ENCODE results near the gene ATP9B.

Gene ATP9B

GRCh38 chr18:79182047-79182713, 113.0 kb downstream of the ATP9B start:
- H4K5ac ChIP-seq (ENCODE audit: low read length), result no peak overlapping the region
- no peak overlapping the region for H3K56ac ChIP-seq (ENCODE audit: low read length)
- H2BK5ac ChIP-seq (ENCODE audit: low read length), result no peak overlapping the region
- H3K9ac ChIP-seq (ENCODE audit: low read length), result no peak overlapping the region
- H3K27ac ChIP-seq (ENCODE audit: low read depth, low read length), result no peak overlapping the region
- DNase-seq, result peak; percentile 33
- H3K18ac ChIP-seq (ENCODE audit: low read length), result no peak overlapping the region
- H3K4ac ChIP-seq (ENCODE audit: low read depth, low read length), result no peak overlapping the region
- H3K36me3 ChIP-seq (ENCODE audit: control insufficient read depth, insufficient read depth, low read length), result no peaks in the 10 kb centered on the region
- H2BK120ac ChIP-seq (ENCODE audit: low read depth, low read length), result no peak overlapping the region
- no CpG with 5 or more reads among the region's 3 CpGs for WGBS (ENCODE audit: extremely low coverage, insufficient coverage, low lambda C conversion rate)
- no peaks in the 10 kb centered on the region for H3K27me3 ChIP-seq (ENCODE audit: insufficient read depth, low read length, poor library complexity)
- H2BK15ac ChIP-seq (replicated peaks; ENCODE audit: low read depth), result no peak overlapping the region
- no peak overlapping the region for H3K23ac ChIP-seq (ENCODE audit: low read length)
- no peak overlapping the region for H3K4me2 ChIP-seq (ENCODE audit: low read length)
- H4K8ac ChIP-seq (ENCODE audit: low read depth, low read length), result no peak overlapping the region
- H3K79me1 ChIP-seq (ENCODE audit: low read length), result no peaks in the 10 kb centered on the region
- H3K4me3 ChIP-seq (ENCODE audit: low read length), result no peak overlapping the region
- H3K4me1 ChIP-seq (ENCODE audit: control insufficient read depth, low read depth, low read length), result peaks cover 3% of the 10 kb centered on the region
- no peak overlapping the region for H2AK5ac ChIP-seq (ENCODE audit: low read length)
- no peaks in the 10 kb centered on the region for H3K79me2 ChIP-seq (ENCODE audit: control insufficient read depth, insufficient read depth, low read length)

DNA sequence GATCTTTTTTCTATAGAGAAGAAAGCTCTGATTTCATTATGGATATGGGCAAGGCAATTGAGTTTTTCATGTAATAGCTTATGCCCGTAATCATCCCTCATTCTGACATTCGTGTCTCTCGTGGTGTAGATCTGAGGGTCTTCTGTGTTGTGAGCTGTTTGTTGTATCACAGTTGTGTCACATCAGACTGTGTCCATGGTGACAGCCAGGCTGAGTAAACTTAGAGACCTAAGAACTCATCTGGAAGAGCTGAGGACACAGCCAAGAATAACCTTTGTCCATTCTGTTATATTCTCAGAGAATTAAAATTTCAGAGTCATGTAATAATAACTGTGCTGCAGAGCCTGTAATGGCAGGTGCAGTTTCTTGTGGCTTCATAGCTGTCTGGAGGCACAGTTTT, 116.5 kb downstream of the ATP9B start:
- Histone ChIP-seq H3K27me3 (ENCODE audit: insufficient read depth, low read length, poor library complexity) (no peaks in the 10 kb centered on the region), H3K23ac (ENCODE audit: low read length) (no peak overlapping the region)

GRCh38 chr18:79186649-79187048, 117.5 kb downstream of the ATP9B start:
- H3K4me2 ChIP-seq (ENCODE audit: low read length), result no peak overlapping the region
- no peak overlapping the region for H4K5ac ChIP-seq (ENCODE audit: low read length)
- H4K8ac ChIP-seq (ENCODE audit: low read depth, low read length), result no peak overlapping the region
- H3K4me1 ChIP-seq (ENCODE audit: control insufficient read depth, low read depth, low read length), result peaks cover 3% of the 10 kb centered on the region
- H3K4me3 ChIP-seq (ENCODE audit: low read length), result no peak overlapping the region
- H3K27ac ChIP-seq (ENCODE audit: low read depth, low read length), result no peak overlapping the region
- no peak overlapping the region for H3K18ac ChIP-seq (ENCODE audit: low read length)
- H3K9ac ChIP-seq (ENCODE audit: low read length), result no peak overlapping the region
- H3K56ac ChIP-seq (ENCODE audit: low read length), result no peak overlapping the region
- no peaks in the 10 kb centered on the region for H3K79me1 ChIP-seq (ENCODE audit: low read length)
- DNase-seq, result no peak
- no peak overlapping the region for H2AK5ac ChIP-seq (ENCODE audit: low read length)
- H3K23ac ChIP-seq (ENCODE audit: low read length), result no peak overlapping the region
- no peaks in the 10 kb centered on the region for H3K36me3 ChIP-seq (ENCODE audit: control insufficient read depth, insufficient read depth, low read length)
- no peak overlapping the region for H2BK5ac ChIP-seq (ENCODE audit: low read length)
- WGBS (ENCODE audit: extremely low coverage, insufficient coverage, low lambda C conversion rate), result no CpG with 5 or more reads among the region's 2 CpGs
- H3K4ac ChIP-seq (ENCODE audit: low read depth, low read length), result no peak overlapping the region
- H3K79me2 ChIP-seq (ENCODE audit: control insufficient read depth, insufficient read depth, low read length), result no peaks in the 10 kb centered on the region
- H2BK15ac ChIP-seq (replicated peaks; ENCODE audit: low read depth), result no peak overlapping the region
- no peak overlapping the region for H2BK120ac ChIP-seq (ENCODE audit: low read depth, low read length)
- no peaks in the 10 kb centered on the region for H3K27me3 ChIP-seq (ENCODE audit: insufficient read depth, low read length, poor library complexity)

More for the DNA sequence above, 116.5 kb downstream of the ATP9B start:
- H3K4me1 ChIP-seq (ENCODE audit: control insufficient read depth, low read depth, low read length), result peaks cover 3% of the 10 kb centered on the region
- no peak overlapping the region for H3K4ac ChIP-seq (ENCODE audit: low read depth, low read length)
- no peak overlapping the region for H3K4me2 ChIP-seq (ENCODE audit: low read length)
- H2BK5ac ChIP-seq (ENCODE audit: low read length), result no peak overlapping the region
- DNase-seq, result peak; percentile 26
- no peaks in the 10 kb centered on the region for H3K36me3 ChIP-seq (ENCODE audit: control insufficient read depth, insufficient read depth, low read length)
- H2BK120ac ChIP-seq (ENCODE audit: low read depth, low read length), result no peak overlapping the region
- WGBS (ENCODE audit: extremely low coverage, insufficient coverage, low lambda C conversion rate), result no CpG with 5 or more reads among the region's 3 CpGs
- H2BK15ac ChIP-seq (replicated peaks; ENCODE audit: low read depth), result no peak overlapping the region
- no peak overlapping the region for H4K8ac ChIP-seq (ENCODE audit: low read depth, low read length)
- no peak overlapping the region for H3K56ac ChIP-seq (ENCODE audit: low read length)
- H3K9ac ChIP-seq (ENCODE audit: low read length), result no peak overlapping the region
- H3K27ac ChIP-seq (ENCODE audit: low read depth, low read length), result no peak overlapping the region
- H3K4me3 ChIP-seq (ENCODE audit: low read length), result no peak overlapping the region
- H2AK5ac ChIP-seq (ENCODE audit: low read length), result no peak overlapping the region
- H3K18ac ChIP-seq (ENCODE audit: low read length), result no peak overlapping the region
- no peaks in the 10 kb centered on the region for H3K79me1 ChIP-seq (ENCODE audit: low read length)
- no peaks in the 10 kb centered on the region for H3K79me2 ChIP-seq (ENCODE audit: control insufficient read depth, insufficient read depth, low read length)
- no peak overlapping the region for H4K5ac ChIP-seq (ENCODE audit: low read length)

DNA sequence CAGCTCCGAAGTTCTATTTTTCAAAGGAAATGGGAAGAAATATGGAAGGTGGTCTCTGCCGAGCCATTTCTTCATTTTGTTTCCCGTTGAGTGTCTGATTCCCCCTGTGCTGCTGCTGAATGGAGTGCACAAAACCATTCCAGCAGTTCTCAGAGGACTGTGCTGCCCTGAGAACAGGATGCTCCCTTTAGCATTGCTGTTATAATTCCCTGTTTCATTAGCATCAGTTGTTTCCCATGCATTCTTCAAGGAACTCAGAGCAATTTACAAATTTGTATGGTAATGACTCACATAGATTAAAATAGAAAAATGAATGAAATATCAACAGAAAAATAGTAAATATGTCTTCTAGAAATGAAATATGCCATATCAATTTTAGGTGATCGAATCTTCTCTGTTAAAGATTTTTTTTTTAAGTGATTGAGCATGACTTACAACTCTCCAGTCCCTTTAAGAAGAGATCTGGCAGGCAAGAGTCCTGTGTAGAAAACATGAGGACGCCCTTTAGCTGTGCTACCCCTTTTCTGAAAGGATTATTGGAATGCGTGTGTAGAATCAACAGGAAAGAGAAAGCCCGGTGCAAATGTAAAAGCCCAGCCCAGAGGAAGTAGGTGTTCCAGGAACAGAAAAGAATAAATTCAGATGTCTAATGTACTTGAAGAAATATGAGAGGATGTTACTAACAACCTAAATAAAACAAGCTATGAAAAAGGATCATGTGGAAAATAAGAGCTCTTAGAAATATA, 118.5 kb downstream of the ATP9B start:
- H3K4me3 ChIP-seq (ENCODE audit: low read length), result no peak overlapping the region
- WGBS (ENCODE audit: extremely low coverage, insufficient coverage, low lambda C conversion rate), result no CpG with 5 or more reads among the region's 7 CpGs

GRCh38 chr18:79191418-79191817, 122.2 kb downstream of the ATP9B start:
- H4K8ac ChIP-seq (ENCODE audit: low read depth, low read length), result no peak overlapping the region
- no peak overlapping the region for H3K4me3 ChIP-seq (ENCODE audit: low read length)
- no peak overlapping the region for H3K18ac ChIP-seq (ENCODE audit: low read length)
- no peaks in the 10 kb centered on the region for H3K79me2 ChIP-seq (ENCODE audit: control insufficient read depth, insufficient read depth, low read length)
- no peaks in the 10 kb centered on the region for H3K4me1 ChIP-seq (ENCODE audit: control insufficient read depth, low read depth, low read length)
- H3K79me1 ChIP-seq (ENCODE audit: low read length), result no peaks in the 10 kb centered on the region
- no peak overlapping the region for H3K27ac ChIP-seq (ENCODE audit: low read depth, low read length)
- WGBS (ENCODE audit: extremely low coverage, insufficient coverage, low lambda C conversion rate), result no CpG with 5 or more reads among the region's 4 CpGs
- no peak overlapping the region for H2AK5ac ChIP-seq (ENCODE audit: low read length)
- no peak overlapping the region for H2BK15ac ChIP-seq (replicated peaks; ENCODE audit: low read depth)
- no peak overlapping the region for H3K4me2 ChIP-seq (ENCODE audit: low read length)
- H3K36me3 ChIP-seq (ENCODE audit: control insufficient read depth, insufficient read depth, low read length), result no peaks in the 10 kb centered on the region
- no peak overlapping the region for H3K23ac ChIP-seq (ENCODE audit: low read length)
- no peak overlapping the region for H2BK5ac ChIP-seq (ENCODE audit: low read length)
- H3K27me3 ChIP-seq (ENCODE audit: insufficient read depth, low read length, poor library complexity), result no peaks in the 10 kb centered on the region
- H3K9ac ChIP-seq (ENCODE audit: low read length), result no peak overlapping the region
- DNase-seq, result no peak
- no peak overlapping the region for H4K5ac ChIP-seq (ENCODE audit: low read length)
- no peak overlapping the region for H3K4ac ChIP-seq (ENCODE audit: low read depth, low read length)
- no peak overlapping the region for H2BK120ac ChIP-seq (ENCODE audit: low read depth, low read length)
- no peak overlapping the region for H3K56ac ChIP-seq (ENCODE audit: low read length)

More for the DNA sequence above, 118.5 kb downstream of the ATP9B start:
- no peak overlapping the region for H3K56ac ChIP-seq (ENCODE audit: low read length)
- DNase-seq, result no peak
- H3K23ac ChIP-seq (ENCODE audit: low read length), result no peak overlapping the region
- no peaks in the 10 kb centered on the region for H3K4me1 ChIP-seq (ENCODE audit: control insufficient read depth, low read depth, low read length)
- H3K27me3 ChIP-seq (ENCODE audit: insufficient read depth, low read length, poor library complexity), result no peaks in the 10 kb centered on the region
- no peak overlapping the region for H3K9ac ChIP-seq (ENCODE audit: low read length)
- no peak overlapping the region for H2BK15ac ChIP-seq (replicated peaks; ENCODE audit: low read depth)
- no peak overlapping the region for H3K18ac ChIP-seq (ENCODE audit: low read length)
- no peak overlapping the region for H4K5ac ChIP-seq (ENCODE audit: low read length)
- H2AK5ac ChIP-seq (ENCODE audit: low read length), result no peak overlapping the region
- no peak overlapping the region for H2BK120ac ChIP-seq (ENCODE audit: low read depth, low read length)
- no peaks in the 10 kb centered on the region for H3K36me3 ChIP-seq (ENCODE audit: control insufficient read depth, insufficient read depth, low read length)
- H3K4me2 ChIP-seq (ENCODE audit: low read length), result no peak overlapping the region
- no peak overlapping the region for H4K8ac ChIP-seq (ENCODE audit: low read depth, low read length)
- H3K4ac ChIP-seq (ENCODE audit: low read depth, low read length), result no peak overlapping the region
- no peaks in the 10 kb centered on the region for H3K79me2 ChIP-seq (ENCODE audit: control insufficient read depth, insufficient read depth, low read length)
- no peak overlapping the region for H3K27ac ChIP-seq (ENCODE audit: low read depth, low read length)
- H2BK5ac ChIP-seq (ENCODE audit: low read length), result no peak overlapping the region
- H3K79me1 ChIP-seq (ENCODE audit: low read length), result no peaks in the 10 kb centered on the region
